HG03439 (cell line): ENCODE data around the gene GOLIM4.
A peak's percentile ranks its signal among the peaks of the same experiment; 100 is the strongest.

Source experiments
- ATAC-seq: cut with Tn5 transposase; IDR thresholded peaks from one replicate; pipeline ENCODE4 v1.9.1; 2021; ENCODE audit warnings: mild to moderate bottlenecking, moderate library complexity; ENCODE audit not compliant: unreplicated experiment

The GOLIM4 gene

DNA sequence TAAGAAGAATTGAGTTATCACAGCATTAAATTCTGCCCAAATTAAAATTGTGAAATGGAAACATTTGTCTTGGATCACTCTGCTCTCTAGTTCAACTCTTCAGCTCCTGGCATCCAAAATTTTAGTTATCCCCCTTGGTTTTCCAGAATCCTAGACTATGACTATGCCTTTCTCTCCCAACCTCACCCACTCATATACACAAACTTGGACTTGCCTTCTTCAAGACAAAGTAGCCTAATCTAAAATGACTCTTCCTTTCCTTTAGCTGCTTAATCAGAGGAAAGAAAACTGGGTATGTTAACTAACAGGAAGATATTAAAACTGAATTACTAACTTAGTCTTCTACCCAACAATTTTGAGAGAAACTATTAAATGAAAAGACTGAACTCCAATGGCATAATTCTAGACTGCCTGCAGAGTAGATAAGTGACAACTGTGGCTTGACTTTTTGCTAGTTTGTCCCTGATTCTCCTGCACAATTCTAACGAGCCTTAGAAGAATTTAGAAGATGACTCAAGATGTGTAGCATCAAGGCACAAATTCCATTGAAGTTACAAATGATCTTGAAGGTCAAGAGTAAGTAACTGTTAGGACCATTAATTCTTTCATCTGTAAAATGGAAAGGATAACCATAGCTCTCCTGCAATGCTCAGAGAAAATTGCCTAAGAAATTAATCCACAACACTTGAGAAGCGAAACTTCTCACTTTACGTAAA lies 5.2 kb upstream of the GOLIM4 start:
- no peak for ATAC-seq

DNA sequence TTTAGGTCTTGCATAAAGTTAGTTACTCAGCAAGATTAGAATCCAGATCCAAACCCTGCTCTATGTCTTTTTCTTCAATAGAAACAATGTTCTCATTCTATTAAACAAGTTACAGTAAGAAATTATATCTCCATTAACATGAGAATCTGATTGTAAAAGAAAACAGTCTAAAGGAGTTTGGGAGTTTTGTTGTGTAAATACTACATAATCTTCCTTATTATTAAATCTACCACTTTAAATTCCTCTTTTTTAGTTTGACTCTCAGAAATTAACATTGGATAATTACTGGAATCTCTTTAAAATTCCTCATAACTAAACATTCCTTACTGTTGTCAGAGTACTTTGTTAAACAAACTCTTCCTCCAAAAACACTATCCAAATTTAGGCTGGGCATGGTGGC lies 1.7 kb upstream of the GOLIM4 start:
- no peak for ATAC-seq

DNA sequence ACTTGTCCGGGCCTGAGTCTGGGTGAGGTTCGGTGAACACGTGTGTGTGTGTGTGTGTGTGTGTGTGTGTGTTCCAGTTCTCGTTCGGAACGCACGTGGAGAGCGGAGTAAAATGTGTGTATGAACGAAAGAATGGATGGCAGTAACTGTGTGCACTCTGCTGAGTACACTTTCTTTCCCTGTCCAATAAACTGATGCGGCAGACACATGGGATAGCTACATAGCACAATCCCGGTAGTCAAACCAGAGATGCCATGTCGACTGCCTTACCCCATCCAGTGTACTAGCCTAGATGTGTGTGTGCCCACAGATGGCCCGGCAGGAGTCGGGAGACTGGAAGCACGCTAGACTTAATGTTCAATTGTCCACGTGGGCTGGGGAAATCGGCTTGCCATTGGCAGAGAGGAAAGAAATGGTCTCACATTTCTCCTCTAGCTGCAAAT lies 507 bp upstream of the GOLIM4 start:
- ATAC-seq, result peak; percentile 6

DNA sequence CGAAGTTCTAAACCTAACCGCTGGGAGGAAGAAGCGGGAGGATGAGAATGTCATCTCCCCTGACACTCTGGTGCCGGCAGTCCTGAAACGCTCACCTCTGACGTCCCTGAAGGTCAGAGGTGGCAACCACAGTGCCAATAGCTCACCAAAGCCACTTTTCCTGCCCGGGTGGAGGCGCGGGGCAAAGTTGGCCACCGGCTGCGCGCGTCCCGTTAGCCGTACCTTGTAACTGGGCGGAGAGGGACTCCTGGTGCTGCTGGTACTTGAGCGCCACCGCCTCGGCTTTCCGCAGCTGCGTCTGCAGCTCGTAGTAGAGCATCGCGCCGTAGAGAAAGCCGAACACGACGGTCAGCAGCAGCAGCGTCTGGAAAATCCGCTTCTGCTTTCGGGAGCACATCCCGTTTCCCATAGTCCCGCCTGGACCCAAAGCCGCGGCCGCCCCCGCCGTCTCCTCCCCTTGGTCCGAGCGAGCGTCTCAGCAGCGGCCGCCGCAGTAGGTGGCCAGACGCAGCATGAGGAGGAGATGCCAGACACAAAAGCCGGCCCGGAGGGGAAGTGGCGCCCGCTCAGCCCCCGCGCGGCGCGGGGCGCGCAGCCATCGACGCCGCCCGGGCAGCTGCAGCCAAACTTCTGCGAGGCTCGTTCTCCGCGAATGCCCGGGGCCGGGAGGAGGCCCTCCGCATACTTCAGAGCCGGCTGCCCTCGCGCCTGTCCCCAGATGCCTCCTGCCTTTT lies 680 bp downstream of the GOLIM4 start:
- peak; percentile 40 for ATAC-seq

DNA sequence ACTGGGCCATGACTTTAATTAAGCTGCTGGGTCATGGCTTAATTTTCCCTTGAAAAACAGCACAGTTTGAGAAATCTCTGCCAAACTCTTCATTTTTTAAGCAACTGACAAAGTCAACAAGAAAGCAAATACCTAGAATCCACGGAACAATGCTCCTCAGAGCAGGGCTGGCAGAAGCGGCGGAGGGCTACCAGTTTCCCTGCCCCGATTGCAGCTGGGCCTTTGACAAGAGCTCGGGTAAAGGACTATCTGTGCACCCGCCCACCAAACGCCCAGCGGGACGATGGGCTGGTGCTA lies 1.2 kb downstream of the GOLIM4 start:
- ATAC-seq, result peak; percentile 45

DNA sequence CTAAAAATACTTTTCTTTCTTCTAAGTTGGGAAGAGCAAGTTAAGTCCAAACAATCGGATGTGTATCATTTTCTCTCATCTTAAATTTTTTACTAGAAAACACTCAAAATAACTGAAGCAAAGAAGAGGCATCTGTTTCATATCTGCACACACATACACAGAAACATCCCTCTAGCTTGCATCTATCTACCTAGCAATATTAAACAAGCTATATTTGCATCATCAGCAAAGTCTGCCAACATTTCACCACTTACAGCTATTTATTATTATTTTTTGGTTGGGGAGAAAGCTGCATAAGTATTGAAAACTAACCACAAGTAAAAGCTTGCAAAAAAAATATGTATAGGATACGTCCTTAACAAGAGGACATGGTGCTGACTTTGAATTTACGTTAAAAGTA lies 1.9 kb downstream of the GOLIM4 start:
- no peak for ATAC-seq

DNA sequence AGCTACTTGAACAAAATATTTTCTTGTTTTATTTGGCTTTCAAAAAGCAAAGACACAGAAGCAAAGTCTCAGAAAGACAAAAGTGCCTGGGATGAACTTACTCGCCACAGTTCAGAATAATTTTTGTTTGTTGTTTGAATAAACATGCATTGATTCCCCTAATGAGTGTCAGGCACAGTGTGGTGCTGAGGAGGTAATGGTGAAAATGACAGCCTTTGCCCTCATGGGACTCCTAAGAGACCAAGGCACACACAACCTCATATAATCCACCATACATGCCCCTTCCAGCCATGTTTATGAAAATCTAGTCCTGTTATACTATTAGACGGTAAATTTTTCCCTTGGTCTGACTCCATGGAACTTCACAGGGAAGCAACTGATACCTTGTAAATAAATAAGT lies 2.5 kb downstream of the GOLIM4 start:
- ATAC-seq, result no peak

DNA sequence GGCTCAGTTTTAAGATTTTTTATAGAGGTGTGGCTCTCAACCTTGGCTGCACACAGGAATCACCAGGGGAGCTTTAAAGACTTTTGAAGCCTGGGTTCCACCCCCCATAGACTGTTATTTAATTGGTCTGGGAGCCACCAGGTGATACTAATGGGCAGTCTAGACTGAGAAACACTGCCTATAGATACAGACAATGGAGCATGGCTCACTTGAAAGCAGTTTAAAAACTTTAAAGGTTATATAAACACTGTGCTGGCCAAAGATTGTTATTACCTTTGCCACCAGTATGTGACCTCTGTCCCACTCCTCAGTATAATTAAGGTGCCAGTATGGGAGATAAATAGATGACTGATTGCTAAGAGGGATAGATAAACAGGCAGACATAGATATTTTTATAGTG lies 3.8 kb downstream of the GOLIM4 start:
- ATAC-seq, result no peak

DNA sequence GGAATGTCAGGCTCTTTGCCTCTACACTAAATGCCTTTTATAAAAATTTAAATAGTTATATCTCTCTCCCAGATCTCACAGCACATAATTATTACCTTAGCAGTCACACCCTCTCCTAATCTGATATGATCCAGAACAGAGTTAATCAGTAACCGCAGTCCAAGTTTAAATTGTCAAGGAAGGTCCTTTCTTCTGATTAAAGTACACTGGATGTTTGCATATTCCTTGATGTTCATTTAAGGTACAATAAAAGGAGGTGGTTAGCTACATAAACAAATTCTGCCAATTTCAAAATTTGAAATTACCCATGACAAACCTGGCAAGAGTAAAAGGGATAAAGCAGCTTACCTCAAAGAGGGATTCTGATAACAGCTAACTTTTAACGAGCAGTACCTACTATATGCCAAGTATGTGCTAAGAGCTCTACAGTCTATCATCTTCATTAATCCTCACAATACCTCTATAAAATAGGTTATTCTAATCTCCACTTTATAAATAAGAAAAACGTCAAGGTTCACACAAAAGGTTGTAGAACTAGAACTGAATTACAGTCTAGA lies 4.3 kb downstream of the GOLIM4 start:
- ATAC-seq, result no peak

DNA sequence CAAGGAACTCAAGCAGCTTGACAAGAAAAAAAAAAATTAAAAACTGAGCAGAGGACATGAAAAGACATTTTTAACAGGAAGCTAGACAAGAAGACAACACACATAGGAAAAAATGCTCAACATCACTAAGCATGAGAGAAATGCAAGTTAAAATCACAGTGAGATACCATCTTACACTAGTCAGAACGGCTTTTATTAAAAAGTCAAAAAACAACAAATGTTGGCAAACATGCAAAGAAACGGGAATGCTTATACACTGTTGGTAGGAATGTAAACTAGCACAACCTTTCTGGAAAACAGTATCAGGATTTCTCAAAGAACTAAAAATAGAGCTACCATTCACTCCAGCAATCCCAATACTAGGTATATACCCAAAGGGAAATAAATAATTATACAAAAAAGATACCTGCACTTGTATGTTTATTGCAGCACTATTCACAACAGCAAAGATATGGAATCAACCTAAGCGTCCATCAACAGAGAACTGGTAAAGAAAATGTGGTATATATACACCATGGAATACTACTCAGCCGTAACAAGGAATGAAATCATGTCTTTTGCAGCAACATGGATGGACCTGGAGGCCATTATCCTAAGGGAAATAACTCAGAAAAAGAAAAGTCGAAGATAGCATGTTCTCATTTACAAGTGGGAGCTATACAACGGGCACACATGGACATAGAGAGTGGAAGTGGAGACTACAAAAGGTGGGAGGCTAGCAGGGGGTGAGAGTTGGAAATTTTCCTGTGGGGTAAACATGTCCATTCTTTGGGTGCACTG lies 5.2 kb downstream of the GOLIM4 start:
- no peak for ATAC-seq

DNA sequence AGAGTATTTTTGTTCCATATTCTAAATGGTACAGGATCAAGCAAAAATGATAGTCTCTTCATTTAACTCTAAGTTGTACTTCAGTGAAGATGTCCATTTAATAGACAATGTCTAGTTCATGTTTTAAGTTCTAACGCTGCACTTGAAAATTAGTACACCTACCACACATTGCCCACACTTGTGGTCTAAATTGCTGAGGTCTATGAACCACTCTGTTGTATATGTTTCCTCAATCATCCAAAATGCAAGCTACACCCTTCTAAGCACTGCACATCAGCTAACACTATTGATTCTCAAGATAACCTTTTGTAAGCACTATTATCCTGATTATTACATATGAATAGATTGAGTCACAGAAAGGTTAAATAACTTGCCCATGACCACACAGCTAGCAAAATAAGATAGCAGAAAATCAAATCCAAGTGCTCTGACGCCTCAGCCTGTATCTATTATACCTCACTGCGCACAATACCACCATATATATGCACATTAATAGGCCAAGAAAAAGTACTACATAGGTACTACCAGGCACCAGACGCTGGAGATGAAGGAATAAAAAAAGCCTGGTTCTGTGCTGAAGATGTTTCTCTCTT lies 6.4 kb downstream of the GOLIM4 start:
- no peak for ATAC-seq

DNA sequence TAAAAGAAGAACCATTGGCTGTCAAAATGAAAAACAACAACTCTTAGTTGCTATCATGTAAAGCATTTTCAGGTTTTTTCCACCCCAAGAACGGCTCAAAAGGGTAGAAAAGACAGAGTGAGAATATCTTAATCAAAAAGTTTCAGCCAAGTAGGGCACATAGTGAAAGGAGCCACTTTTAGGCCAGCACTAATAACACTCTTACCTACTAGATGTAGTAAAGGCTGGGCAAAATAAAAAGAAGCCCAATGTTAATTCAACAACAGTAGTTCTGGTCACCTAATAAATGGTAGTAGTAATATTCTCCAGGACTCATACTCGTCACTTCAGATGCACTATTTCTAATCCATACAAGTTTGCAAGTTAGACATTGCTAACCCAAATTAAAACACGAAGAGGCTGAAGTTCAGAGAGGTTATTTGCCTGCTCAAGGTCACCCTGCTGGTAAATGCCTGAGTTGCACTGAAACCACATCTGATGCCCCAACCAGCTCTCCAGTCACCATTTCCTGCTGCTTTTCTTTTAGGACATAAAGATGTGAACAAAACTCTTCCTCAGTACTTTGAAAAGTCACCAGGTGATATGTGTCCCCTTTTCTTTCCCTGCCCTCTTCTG lies 7.5 kb downstream of the GOLIM4 start:
- ATAC-seq, result peak; percentile 77

DNA sequence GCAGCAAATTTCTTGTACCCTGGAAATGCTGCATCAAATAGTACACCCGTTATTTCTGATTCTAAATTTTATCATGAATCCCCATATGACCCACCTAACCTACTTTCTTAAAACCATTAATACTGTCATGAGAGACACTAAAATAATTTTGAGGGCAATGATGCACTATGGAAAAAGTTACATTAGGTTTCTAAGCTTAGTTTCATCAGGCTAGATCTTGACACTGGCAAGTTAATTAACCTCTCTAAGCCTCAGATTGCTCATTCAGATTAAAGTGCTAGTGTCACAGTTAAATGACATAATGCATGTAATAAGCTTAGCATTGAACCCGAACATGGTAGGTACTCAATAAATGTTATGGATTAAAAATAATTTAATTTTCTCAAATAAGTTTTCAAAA lies 8.2 kb downstream of the GOLIM4 start:
- ATAC-seq, result no peak

DNA sequence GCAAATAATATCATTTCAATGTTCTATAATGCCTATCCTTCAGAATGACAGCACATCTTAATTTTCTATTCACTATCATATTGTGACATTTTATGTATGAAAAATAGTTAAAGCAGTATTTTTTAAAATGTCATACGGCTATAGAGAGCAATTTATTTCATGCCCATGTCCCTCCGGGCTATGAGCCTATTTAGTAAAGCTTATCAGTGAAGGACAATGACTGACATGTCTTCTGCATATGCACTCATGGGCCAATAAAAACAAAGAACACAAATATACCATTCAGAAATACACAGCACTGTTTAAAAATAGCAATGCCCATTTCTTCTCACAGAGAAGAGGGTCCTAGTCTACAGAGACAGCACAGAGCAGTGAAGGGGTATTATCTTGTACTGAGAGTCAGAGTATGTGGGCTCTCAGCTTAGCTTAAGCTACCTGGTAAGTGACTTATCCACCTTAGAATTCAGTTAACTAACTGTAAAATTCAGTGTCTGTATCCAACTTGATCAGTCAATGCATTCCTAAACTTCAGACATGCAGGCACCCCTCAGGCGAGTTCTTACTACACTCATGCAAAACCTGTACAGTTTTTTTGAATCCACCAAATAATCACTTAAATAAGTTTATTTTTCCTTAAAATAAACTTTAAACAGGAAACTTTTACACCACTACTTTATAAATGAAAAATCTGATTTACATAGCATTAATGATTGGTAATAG lies 9.0 kb downstream of the GOLIM4 start:
- no peak for ATAC-seq

DNA sequence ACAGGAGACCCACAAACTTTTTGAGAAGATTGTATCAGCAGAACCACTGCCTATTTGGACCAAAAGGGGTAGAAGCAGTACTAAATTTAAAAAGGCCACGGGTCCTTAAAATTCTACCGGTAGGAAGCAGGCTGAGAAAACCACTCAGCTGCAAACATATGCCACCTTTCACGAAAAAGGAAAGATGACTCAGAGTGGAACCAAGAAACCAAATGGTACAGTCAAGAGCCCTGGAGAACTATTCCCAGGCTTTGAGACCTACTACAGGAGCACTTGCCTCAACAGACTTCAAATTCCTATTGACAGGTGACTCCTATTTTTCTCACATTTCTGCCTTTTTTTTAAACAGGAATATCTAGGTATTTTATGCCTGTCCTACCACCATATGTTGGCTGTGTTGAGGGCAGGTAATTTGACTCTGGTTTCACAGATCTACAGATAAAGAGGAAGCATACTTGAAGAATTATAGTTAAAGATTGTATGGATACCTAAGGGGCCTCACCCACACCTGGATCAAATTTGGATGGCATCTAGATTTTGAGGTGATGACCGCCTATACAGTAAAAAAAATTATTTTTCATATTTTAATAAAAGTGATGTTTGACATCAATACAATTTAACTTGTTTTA lies 10.1 kb downstream of the GOLIM4 start:
- ATAC-seq, result peak; percentile 48

DNA sequence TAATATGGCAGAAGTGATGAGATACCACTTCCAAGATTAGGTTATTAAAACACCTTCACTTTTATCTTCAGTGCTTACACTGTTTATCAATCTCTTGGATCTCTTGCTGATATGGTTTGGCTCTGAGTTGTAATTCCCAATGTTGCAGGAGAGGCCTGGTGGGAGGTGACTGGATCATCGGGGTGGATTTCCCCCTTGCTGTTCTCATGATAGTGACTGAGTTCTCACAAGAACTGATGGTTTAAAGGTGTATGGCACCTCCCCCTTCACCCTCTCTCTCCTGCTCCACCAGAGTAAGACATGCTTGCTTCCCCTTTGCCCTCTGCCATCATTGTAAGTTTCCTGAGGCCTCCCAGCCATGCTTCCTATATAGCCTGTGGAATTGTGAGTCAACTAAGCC lies 11.8 kb downstream of the GOLIM4 start:
- ATAC-seq, result no peak

DNA sequence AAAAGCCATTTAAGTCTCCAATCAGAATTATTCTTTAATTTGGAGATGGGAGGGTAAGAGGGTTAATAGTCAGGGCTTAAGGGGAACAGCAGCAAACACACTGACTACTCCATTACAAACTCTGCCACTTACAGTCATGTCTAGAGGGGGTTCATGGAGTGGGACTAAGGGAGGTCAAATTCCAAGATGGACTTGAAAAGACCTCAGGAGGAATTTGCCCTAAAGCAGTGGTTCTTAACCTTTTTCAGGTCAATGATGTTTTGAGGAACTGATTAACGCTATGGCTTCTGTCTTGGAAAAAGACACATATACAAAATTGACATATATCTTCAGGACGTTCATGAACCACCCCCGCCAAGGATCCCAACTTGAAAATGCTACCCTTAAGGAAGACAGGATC lies 13.9 kb downstream of the GOLIM4 start:
- no peak for ATAC-seq

DNA sequence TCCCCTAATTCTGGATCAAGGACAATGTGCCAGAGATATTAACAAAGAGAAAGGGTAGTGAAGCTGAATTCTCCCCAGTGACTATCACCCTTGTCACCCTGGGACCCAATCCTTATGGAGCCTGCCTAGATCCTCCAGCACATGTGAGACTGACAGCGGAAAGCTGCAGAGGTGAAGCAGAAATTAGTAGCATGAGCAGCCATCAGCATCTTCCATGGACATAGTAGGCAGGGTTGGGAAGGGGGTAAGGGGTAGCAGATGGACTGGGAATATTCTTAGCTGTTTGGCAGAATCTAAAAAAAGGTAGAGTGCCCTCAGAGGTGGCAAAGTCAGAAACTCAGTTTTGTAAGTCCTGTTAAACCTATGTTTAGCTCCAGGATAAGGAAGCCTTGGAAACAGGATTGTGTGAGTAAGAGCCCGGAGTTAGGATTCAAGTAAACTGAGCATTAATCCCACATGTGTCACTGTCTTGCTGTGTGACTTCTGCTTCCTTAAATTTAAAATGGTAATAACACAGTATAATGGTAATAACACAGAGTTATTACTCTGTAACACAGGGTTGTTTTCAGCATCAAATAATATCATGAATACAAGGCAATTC lies 14.5 kb downstream of the GOLIM4 start:
- no peak for ATAC-seq

DNA sequence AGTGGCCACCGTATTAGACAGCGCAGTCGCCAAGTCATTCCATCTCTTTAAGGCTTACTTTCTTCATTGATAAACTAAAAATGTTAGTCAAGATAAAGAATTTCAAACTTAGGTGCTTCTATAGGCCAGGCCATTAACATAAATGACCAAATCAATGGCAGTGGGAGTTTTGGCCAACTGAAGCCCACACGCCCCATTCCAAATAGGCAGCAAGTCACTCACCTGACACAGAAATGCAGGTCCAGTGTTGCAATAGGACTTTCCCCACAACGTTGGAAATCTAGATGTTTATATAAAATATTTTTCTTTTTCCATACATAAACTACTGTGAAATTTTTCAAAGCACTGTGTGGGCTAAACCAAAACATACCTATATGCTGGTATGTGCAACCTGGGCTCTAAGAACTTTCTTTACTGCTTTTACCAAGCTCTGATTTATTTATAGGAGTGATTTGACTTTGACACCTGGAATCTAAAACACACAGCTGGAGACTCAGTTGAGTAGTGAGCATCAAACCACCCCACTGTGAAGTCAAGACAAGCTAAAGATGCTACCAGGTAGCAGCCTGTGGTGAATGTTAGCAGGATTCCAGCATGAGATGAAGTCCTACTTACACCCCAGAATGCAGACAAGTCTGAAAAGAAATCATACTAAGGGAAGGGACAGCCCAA lies 15.1 kb downstream of the GOLIM4 start:
- ATAC-seq, result no peak
